ENCODE results near the gene DOCK9.

- TF ChIP-seq POLR2AphosphoS5 (IDR thresholded peaks at IDR 0.05; ENCODE audit: low read depth, low read length) (no peak), SIN3A (IDR thresholded peaks at IDR 0.05; ENCODE audit: borderline replicate concordance, low read depth, low read length) (no peak), TAF1 (IDR thresholded peaks at IDR 0.05; ENCODE audit: borderline replicate concordance, low read depth, low read length) (no peak), CTCF (IDR thresholded peaks at IDR 0.05) (no peak), RFX5 (IDR thresholded peaks at IDR 0.05; ENCODE audit: low read length) (no peak), GABPA (IDR thresholded peaks at IDR 0.05; ENCODE audit: low read depth) (no peak), CHD2 (IDR thresholded peaks at IDR 0.05; ENCODE audit: low read length, partially characterized antibody) (no peak), RXRA (IDR thresholded peaks at IDR 0.05; ENCODE audit: borderline replicate concordance, low read depth) (no peak)
Observed at GRCh38 chr13:98916403-98916802, 61.5 kb downstream of the DOCK9 start.

All from SK-N-SH (cell line).